Gastroesophageal sphincter (tissue), 3 donors: ENCODE results near the gene ST6GAL2.

Experiments
- CTCF ChIP-seq, 4 experiments: fragments of 200-600 bp in 2 of 4; fragments of 450-650 bp in 2 of 4; sonication (generic) in 1 of 4; IDR thresholded peaks; one replicate each; pipeline ENCODE4 v1.5.1; 2017 to 2019; ENCODE audit warnings: antibody characterized with exemption in 4 of 4, mild to moderate bottlenecking in 2 of 4, moderate library complexity in 2 of 4
- POLR2A ChIP-seq, 2 donors: fragments of 450-650 bp; IDR thresholded peaks; one replicate each; pipeline ENCODE4 v1.6.1; 2017; ENCODE audit warnings: antibody characterized with exemption in 2 of 2, mild to moderate bottlenecking in 2 of 2, moderate library complexity in 1 of 2

DNA sequence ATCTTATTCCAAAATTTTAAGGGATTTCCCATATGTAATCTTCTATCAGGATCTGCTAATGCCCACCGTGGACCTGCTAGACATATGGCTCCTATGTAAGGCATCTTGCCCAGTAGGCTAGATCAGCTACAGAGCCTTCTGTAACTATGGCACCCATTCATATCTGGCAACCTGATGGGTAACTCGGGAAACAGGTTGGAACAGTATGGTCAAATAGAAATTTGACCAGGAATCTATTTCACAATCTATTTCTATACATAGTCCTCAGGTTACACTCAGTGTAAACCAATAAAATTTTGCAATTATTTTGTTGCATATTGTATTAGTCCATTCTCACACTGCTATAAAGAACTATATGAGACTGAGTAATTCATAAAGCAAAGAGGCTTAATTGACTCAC lies 93.3 kb downstream of the ST6GAL2 start:
- TF ChIP-seq CTCF (IDR thresholded peaks at IDR 0.05), result no peak
- TF ChIP-seq POLR2A (IDR thresholded peaks at IDR 0.05), result no peak
